ENCODE data around the gene KLC3.

DNA sequence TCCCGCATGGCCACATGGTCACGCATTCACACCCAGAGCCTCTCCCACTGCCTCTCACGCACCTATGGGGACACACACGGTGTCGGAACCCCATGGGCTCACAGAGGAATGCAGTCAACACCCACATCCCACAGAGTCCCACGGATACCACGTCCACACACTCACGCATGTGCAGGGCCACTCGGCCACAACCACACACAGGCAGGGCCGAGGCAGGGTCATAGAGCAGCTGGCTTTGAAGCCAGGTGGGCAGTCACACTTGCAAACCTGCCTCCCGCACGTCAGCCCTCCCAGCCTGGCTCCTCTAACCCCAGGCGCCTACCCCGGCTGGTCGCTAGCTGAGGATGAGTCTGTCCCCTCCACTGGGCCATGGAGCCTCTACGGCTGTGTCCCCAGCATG lies 21.7 kb downstream of the KLC3 start:
- TF ChIP-seq, protein P1, sequence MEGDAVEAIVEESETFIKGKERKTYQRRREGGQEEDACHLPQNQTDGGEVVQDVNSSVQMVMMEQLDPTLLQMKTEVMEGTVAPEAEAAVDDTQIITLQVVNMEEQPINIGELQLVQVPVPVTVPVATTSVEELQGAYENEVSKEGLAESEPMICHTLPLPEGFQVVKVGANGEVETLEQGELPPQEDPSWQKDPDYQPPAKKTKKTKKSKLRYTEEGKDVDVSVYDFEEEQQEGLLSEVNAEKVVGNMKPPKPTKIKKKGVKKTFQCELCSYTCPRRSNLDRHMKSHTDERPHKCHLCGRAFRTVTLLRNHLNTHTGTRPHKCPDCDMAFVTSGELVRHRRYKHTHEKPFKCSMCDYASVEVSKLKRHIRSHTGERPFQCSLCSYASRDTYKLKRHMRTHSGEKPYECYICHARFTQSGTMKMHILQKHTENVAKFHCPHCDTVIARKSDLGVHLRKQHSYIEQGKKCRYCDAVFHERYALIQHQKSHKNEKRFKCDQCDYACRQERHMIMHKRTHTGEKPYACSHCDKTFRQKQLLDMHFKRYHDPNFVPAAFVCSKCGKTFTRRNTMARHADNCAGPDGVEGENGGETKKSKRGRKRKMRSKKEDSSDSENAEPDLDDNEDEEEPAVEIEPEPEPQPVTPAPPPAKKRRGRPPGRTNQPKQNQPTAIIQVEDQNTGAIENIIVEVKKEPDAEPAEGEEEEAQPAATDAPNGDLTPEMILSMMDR (IDR thresholded peaks at IDR 0.05; ENCODE audit: insufficient read depth, low read length, poor library complexity, severe bottlenecking): no peak
- no peak for TF ChIP-seq EZH2phosphoT487 (conservative IDR thresholded peaks at IDR 0.05; ENCODE audit: low read length)
